ENCODE measurements around the gene POU6F2. TPM values are rescaled to one million over a fixed set of nuclear protein-coding genes. Genes with fewer than 3 reads are reported as not detected.

POU6F2 gene
- total and polyA plus RNA-seq, 2 donors (not counting 1 experiment from before 2014, with no cell fraction given) = under 0.01 TPM; not detected in 1

GRCh38 chr7:39027491-39027890 lies 49.8 kb downstream of the POU6F2 start:
- Histone ChIP-seq H3K36me3 (ENCODE audit: control insufficient read depth, insufficient read depth, low read length) (no peaks in the 10 kb centered on the region), H3K4me1 (ENCODE audit: control insufficient read depth, extremely low read depth, insufficient read depth, low read length) (no peaks in the 10 kb centered on the region)
- no peak for DNase-seq (ENCODE audit: low read depth in 2 of 2)

GRCh38 chr7:39033885-39034624 lies 56.3 kb downstream of the POU6F2 start:
- no peak overlapping the region for H3K4me2 ChIP-seq (ENCODE audit: extremely low read depth, insufficient read depth, low read length)
- H3K27me3 ChIP-seq (ENCODE audit: control insufficient read depth, insufficient read depth, low read length) = no peaks in the 10 kb centered on the region
- H3K36me3 ChIP-seq (ENCODE audit: control insufficient read depth, insufficient read depth, low read length) = no peaks in the 10 kb centered on the region
- H3K27ac ChIP-seq (ENCODE audit: insufficient read depth, low read length) = no peak overlapping the region
- no peak overlapping the region for H3K4me3 ChIP-seq (replicated peaks in 1 of 4; ENCODE audit: control extremely low read depth in 1 of 4, insufficient read depth in 1 of 4, low read depth in 3 of 4, low read length in 4 of 4)
- no peak overlapping the region for H3K9ac ChIP-seq (ENCODE audit: insufficient read depth, low read length)
- H3K79me2 ChIP-seq (ENCODE audit: control insufficient read depth, insufficient read depth, low read length) = no peaks in the 10 kb centered on the region
- no peak for TF ChIP-seq CTCF (conservative IDR thresholded peaks at IDR 0.05 in 1 of 2, IDR thresholded peaks at IDR 0.05 in 1 of 2; ENCODE audit: low read depth in 1 of 2, low read length in 2 of 2)
- no peak for TF ChIP-seq EZH2 (IDR thresholded peaks at IDR 0.05; ENCODE audit: low read length, missing control alignments)
- H2AFZ ChIP-seq (ENCODE audit: low read length) = no peak overlapping the region
- H3K4me1 ChIP-seq (ENCODE audit: control insufficient read depth, extremely low read depth, insufficient read depth, low read length) = no peaks in the 10 kb centered on the region
- DNase-seq (ENCODE audit: low read depth in 2 of 2) = no peak
- H3K9me3 ChIP-seq (ENCODE audit: control insufficient read depth, insufficient read depth, low read depth, low read length) = no peaks in the 10 kb centered on the region
- H4K20me1 ChIP-seq (ENCODE audit: control insufficient read depth, extremely low read depth, insufficient read depth, low read length) = no peaks in the 10 kb centered on the region

More at GRCh38 chr7:39027491-39027890, 49.8 kb downstream of the POU6F2 start:
- Histone ChIP-seq H3K79me2 (ENCODE audit: control insufficient read depth, insufficient read depth, low read length) (no peaks in the 10 kb centered on the region), H3K4me2 (ENCODE audit: extremely low read depth, insufficient read depth, low read length) (no peak overlapping the region), H3K27me3 (ENCODE audit: control insufficient read depth, insufficient read depth, low read length) (no peaks in the 10 kb centered on the region), H2AFZ (ENCODE audit: low read length) (no peak overlapping the region), H3K9me3 (ENCODE audit: control insufficient read depth, insufficient read depth, low read depth, low read length) (no peaks in the 10 kb centered on the region), H3K27ac (ENCODE audit: insufficient read depth, low read length) (no peak overlapping the region), H4K20me1 (ENCODE audit: control insufficient read depth, extremely low read depth, insufficient read depth, low read length) (no peaks in the 10 kb centered on the region), H3K9ac (ENCODE audit: insufficient read depth, low read length) (no peak overlapping the region), H3K4me3 (replicated peaks in 1 of 4; ENCODE audit: control extremely low read depth in 1 of 4, insufficient read depth in 1 of 4, low read depth in 3 of 4, low read length in 4 of 4) (no peak overlapping the region)
- TF ChIP-seq CTCF (conservative IDR thresholded peaks at IDR 0.05 in 1 of 2, IDR thresholded peaks at IDR 0.05 in 1 of 2; ENCODE audit: low read depth in 1 of 2, low read length in 2 of 2) (no peak), EZH2 (IDR thresholded peaks at IDR 0.05; ENCODE audit: low read length, missing control alignments) (no peak)

- Histone ChIP-seq H3K4me2 (ENCODE audit: extremely low read depth, insufficient read depth, low read length) (no peak overlapping the region), H4K20me1 (ENCODE audit: control insufficient read depth, extremely low read depth, insufficient read depth, low read length) (no peaks in the 10 kb centered on the region), H3K9ac (ENCODE audit: insufficient read depth, low read length) (no peak overlapping the region), H3K27me3 (ENCODE audit: control insufficient read depth, insufficient read depth, low read length) (no peaks in the 10 kb centered on the region), H3K4me1 (ENCODE audit: control insufficient read depth, extremely low read depth, insufficient read depth, low read length) (no peaks in the 10 kb centered on the region), H3K36me3 (ENCODE audit: control insufficient read depth, insufficient read depth, low read length) (no peaks in the 10 kb centered on the region), H3K9me3 (ENCODE audit: control insufficient read depth, insufficient read depth, low read depth, low read length) (no peaks in the 10 kb centered on the region), H2AFZ (ENCODE audit: low read length) (no peak overlapping the region), H3K79me2 (ENCODE audit: control insufficient read depth, insufficient read depth, low read length) (no peaks in the 10 kb centered on the region), H3K27ac (ENCODE audit: insufficient read depth, low read length) (no peak overlapping the region), H3K4me3 (replicated peaks in 1 of 4; ENCODE audit: control extremely low read depth in 1 of 4, insufficient read depth in 1 of 4, low read depth in 3 of 4, low read length in 4 of 4) (no peak overlapping the region)
- TF ChIP-seq CTCF (conservative IDR thresholded peaks at IDR 0.05 in 1 of 2, IDR thresholded peaks at IDR 0.05 in 1 of 2; ENCODE audit: low read depth in 1 of 2, low read length in 2 of 2) (no peak), EZH2 (IDR thresholded peaks at IDR 0.05; ENCODE audit: low read length, missing control alignments) (no peak)
- no peak for DNase-seq (ENCODE audit: low read depth in 2 of 2)
These were observed 57.4 kb downstream of the POU6F2 start for GRCh38 chr7:39035156-39035555.

Data from fibroblast of lung (primary cell).